NCI-H446 treated with DMSO at 0.1 percent for 48 hours (cell line): ENCODE results near the gene SLC12A5.

Experiments used
- DNase-seq: peaks from one replicate; lab custom pipeline; 2025; lab: John Stamatoyannopoulos, UW

The SLC12A5 gene

GRCh38 chr20:46056027-46056833, 27.2 kb downstream of the SLC12A5 start:
- no peak for DNase-seq

DNA sequence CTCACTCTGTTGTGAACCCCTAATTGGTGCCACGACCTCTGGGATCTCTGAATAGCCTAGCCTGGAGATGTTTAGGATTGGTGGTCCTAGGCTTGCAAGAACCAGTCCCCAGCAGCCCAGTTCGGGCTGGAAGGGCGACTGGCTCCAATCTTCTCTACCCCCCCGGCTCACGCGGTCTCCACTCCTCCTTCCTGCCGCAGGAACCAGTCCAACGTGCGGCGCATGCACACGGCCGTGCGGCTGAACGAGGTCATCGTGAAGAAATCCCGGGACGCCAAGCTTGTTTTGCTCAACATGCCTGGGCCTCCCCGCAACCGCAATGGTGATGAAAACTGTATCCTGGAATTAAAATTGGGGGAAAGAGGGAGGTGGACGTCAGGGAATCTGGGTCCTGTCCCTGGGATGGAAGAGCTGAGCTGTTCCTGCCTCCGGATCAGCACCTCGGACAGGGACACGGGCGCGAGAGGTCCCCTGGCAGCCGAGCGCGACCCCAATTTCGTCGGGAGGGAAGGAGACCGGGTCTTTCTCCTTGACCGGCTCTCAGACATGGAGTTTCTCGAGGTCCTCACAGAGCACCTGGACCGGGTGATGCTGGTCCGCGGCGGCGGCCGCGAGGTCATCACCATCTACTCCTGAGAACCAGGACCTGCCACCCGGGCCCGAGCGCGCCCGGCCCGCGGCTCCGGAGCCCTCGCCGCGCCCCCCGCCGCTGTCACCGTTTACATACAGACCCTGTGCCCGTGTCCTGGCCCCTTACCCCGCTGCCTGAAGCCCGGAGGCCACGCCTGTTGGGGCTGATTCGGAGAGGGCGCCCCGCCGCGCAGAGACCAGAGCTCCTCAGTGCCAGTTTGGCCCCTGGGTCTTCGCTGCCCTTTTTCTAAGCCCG, 28.2 kb downstream of the SLC12A5 start:
- no peak for DNase-seq

- DNase-seq: no peak
These were observed 29.0 kb downstream of the SLC12A5 start for GRCh38 chr20:46057856-46058598.

GRCh38 chr20:46058599-46059281, 29.7 kb downstream of the SLC12A5 start:
- DNase-seq: no peak

DNA sequence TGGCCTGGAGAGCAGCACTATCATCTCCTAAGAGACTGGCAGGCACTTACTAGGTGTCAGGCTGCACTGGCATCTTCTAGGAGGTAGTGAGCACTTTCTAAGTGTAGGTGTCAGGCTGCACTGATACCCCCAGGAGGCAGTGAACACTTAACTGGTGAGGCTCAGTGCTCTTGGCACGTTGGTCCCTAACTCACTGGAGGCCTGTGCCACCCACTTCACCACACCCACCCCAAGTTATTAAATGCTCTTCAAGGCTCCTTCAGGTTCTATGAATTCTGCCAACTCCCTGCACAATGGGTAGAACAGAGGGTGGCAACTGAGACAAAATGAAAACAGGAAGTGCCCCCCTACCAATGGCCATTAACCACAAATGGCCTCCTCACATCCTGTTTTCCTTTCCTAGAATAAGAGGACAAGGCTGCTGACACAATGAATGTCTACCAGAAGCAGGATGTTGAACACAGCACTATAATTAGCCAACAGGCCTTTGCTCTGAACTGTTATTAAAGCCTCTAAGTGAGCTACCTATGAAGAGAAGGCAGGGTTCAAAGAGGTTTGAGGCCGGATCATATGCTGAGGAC, 31.4 kb downstream of the SLC12A5 start:
- DNase-seq: no peak

DNA sequence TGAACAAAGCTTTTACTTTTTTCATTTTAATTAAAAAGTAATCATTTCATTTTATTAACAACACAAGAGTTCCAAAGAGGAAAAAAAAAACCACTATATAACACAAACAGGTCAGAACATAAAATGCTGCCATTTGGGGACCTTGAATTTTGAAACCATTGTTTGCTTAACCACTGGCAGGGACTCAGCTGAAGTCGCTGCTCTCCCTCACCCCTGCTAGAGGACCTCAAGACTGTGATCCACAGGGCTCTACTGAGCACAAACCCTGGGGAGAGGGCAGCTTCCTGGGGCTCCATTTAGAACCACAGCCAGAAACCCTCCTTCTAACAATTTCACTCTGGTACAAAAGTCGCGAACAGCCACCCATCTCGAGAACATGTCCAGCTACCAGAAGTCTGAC, 32.0 kb downstream of the SLC12A5 start:
- DNase-seq: no peak

- DNase-seq: no peak
These were observed 33.1 kb downstream of the SLC12A5 start for GRCh38 chr20:46062151-46062550.

GRCh38 chr20:46062621-46063020, 33.6 kb downstream of the SLC12A5 start:
- no peak for DNase-seq

DNA sequence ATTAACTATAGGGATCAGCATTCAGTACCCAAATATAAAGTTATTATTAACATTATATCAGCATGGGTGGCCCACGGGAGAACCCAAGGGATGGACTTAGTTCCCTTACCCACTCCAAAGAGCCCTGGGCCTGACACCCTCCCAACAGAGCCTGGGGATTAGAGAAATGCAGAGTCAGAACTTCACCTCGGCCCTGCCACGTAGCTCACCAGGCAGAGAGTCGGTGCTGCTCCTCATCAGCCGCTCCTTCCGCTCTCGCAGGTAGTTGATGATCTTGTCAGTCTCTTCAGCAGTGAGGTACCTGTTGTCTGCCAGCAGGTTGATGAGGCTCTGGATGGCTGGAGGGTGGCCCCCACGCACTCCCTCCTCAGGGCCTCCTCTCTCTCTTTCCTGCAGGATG, 34.1 kb downstream of the SLC12A5 start:
- no peak for DNase-seq

GRCh38 chr20:46063652-46064054, 34.6 kb downstream of the SLC12A5 start:
- no peak for DNase-seq

DNA sequence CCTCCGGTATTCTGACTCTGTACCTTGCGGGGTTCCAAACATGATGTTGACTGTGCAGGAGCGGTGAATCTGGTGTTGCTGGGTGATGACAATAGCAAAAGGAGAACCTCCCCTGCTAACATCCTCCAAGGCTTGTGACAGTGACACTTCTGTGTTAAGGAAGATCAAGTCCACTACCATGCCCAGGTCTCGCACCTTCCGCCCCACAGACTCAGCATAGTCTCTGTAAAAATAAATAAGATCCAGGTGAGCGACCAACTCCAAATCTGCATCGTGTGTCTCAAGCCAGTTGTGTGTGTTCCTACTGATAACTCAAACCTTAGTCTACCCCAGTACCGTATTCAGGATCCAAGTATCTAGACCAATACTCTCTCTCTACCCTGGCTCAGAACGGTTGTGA, 36.0 kb downstream of the SLC12A5 start:
- DNase-seq: no peak

DNA sequence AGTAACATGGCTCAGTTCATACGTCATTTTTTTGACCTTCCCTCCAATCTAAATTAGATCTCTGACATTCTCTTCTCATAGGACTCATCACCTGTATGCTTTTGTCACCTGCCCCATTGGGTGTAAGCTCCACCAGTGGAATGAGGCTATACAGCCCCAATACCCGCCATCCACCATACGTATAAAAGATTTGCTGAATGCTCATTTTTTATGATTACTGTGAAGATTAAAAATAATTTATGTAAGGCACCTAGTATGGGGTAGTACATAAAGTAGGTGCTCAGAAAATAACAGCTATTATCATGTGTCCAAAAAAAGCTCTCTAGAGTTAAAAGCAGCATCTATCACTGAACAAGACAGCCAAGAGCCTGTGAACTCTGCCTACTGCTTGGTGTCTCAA, 36.7 kb downstream of the SLC12A5 start:
- DNase-seq: no peak

- DNase-seq: no peak
These were observed 41.3 kb downstream of the SLC12A5 start for GRCh38 chr20:46070215-46070900.

DNA sequence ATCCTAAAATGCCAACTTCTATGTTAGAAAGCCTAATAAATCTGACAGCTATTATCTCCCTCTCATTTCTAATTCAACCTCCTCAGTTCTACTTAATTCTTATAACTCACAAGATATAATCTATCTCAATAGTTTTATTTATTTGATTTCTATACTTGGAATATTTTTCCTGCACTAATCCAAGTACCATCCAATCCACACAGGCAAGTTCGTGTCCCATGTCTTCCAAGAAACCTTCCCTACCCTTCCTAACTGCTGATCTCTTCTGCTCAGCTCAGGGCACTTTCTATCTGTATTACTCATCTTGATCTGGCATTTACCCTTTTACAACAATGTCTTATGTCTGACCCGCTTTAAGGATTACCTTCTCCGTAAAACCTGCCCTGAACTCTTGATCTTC, 42.6 kb downstream of the SLC12A5 start:
- DNase-seq: no peak

DNA sequence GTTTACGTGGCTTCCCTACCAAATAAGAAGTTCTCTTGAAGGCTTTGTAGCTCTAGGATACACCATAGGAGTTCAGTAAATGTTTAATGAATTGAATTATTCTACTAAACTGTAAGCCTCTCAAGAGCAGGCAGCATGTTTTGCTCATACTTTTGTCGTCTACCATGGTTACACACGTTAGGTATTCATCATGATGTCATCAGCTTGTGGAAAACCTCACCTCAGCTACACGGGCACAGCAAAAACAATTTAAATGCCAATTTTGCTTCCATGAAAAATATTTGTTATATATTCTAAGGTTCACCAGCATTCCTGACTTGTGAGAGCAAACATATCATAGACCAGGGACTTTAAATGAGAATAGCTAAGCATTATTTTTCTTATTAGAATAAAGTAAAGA, 44.0 kb downstream of the SLC12A5 start:
- no peak for DNase-seq

- no peak for DNase-seq
These were observed 44.4 kb downstream of the SLC12A5 start for GRCh38 chr20:46073443-46073842.

DNA sequence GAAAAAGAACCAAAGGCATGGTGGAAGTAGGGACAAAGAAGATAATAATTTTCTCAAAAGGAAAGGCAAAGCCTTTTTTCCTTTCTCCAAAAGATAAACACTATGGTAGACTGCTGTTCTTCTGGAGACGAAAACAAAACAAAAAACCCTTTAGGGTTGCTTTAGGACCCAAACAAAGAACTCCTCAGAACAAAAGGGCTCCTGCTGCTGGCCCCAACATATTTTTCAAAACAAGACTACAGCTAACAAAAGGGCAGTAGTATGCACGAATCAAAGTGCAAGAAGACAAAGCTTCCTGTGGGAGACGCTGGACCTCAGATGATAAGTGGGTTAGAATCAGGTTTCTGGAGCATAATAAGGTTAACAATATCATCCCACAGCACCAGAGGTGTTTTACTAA, 45.0 kb downstream of the SLC12A5 start:
- DNase-seq: no peak

DNA sequence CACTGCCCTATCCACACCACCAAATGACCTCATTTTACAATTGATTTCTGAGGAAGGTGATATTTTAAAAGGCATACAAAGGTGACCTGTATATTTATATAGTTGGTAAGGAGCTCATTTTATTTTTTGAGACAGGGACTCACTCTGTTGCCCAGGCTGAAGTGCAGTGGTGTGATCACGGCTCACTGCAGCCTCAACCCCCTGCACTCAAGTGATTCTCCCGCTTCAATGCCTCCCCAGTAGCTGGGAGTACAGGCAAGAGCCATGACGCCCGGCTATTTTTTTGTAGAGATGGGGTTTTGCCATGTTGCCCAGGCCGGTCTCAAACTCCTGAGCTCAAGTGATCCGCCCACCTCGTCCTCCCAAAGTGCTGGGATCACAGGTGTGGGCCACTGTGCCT, 47.8 kb downstream of the SLC12A5 start:
- DNase-seq: no peak

DNA sequence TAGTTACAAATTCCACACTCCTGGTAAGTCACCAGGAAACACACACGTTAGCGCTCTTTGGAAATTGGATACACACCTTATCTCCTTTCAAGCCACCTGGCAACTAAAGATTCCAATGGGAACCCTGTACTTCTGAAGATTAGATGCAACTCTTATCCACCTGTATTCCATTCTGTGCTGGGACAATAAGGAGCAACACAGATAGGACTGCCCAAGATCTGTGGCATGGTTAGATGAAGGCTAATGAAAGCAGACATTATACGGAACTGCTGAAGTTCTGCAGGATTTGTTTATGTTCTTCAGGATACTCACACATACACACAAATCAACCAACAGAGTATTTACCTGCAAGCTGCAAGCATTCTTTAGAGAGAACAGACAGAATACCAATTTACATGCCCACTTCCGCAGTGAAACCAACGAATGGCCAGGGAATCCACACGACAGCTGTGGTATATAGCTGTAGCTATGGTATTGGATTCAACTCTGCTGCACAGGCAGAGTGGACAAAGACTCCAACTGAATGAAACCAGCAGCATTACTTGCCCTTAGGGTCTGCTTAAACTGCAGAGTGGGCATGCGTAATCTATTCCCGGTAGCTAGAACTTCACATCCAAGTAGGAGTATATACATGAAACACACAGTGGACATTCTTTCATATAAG, 48.8 kb downstream of the SLC12A5 start:
- DNase-seq: no peak

DNA sequence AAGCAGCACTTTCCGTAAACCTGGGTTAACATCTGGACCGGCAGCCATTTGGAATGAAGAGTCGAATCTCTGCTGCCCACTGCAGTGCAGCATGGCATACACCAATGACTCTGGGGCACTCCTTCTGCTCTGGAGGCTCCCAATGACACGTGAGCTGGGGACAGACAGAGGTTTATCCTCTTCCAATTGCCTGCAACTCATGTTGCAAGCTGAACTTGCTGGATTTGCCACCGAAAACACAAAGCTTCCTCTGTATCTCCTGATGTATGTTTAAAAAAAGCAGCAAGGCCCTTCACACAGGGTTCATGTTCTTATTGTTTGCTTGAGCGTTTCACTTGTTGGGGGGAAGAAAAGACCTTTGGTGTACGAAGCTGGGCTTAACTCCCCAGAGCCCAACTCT, 49.9 kb downstream of the SLC12A5 start:
- DNase-seq: no peak
